Thyroid gland (tissue), 4 donors: Measurements from ENCODE around the gene CERCAM. TPM values are rescaled to one million over a fixed set of nuclear protein-coding genes. Genes with fewer than 3 reads are reported as not detected.

ENCODE experiments used
- DNase-seq, 2 donors: peaks; one replicate each; pipeline ENCODE4 v3.0.0-alpha.2; 2019
- H3K27ac ChIP-seq, 3 donors: fragments of 200-600 bp; sonication (generic); 1 replicate in 2 of 3; 2 replicates in 1 of 3; pipeline ENCODE4 v1.5.1; 2016 to 2019; ENCODE audit warnings: mild to moderate bottlenecking in 1 of 3, moderate library complexity in 1 of 3
- H3K27me3 ChIP-seq: fragments of 200-600 bp; sonication (generic); one replicate; pipeline ENCODE4 v1.5.1; 2019
- H3K36me3 ChIP-seq, 2 donors: fragments of 200-600 bp; sonication (generic); one replicate each; pipeline ENCODE4 v1.5.1; 2016 to 2019
- H3K4me1 ChIP-seq, 2 donors: fragments of 200-600 bp; sonication (generic); one replicate each; pipeline ENCODE4 v1.5.1; 2017 to 2019
- H3K4me3 ChIP-seq, 3 donors: fragments of 200-600 bp; sonication (generic); replicated peaks in 1 of 3; 1 replicate in 2 of 3; 2 replicates in 1 of 3; pipeline ENCODE4 v1.5.1; 2016; ENCODE audit warnings: mild to moderate bottlenecking in 1 of 3
- H3K9me3 ChIP-seq: fragments of 200-600 bp; sonication (generic); one replicate; pipeline ENCODE4 v1.5.1; 2017
- POLR2A ChIP-seq, 2 donors: fragments of 450-650 bp; IDR thresholded peaks; one replicate each; pipeline ENCODE4 v1.6.1; 2017; ENCODE audit warnings: antibody characterized with exemption in 2 of 2, mild to moderate bottlenecking in 2 of 2, moderate library complexity in 1 of 2
- WGBS, 2 donors: methylation state at CpG; one replicate each; pipeline ENCODE4 v1.1.5; 2017; 5-methylcytosine and 5-hydroxymethylcytosine counted together
- intact Hi-C: fragments of 100-400 bp; cut with DNase I; formaldehyde crosslinking; loops from one replicate; pipeline ENCODE4 v1.15.1; 2023
- total RNA-seq, 4 donors: library from RNA; depleted of rRNA; stranded (reverse); fragments of >200 nt; gene quantifications; one replicate each; pipeline ENCODE4 v1.2.3, GENCODE V29; 2016
- TF ChIP-seq, protein P1 (sequence below), 6 experiments: fragments of 200-600 bp in 3 of 6; fragments of 450-650 bp in 3 of 6; sonication (generic) in 3 of 6; IDR thresholded peaks; one replicate each; pipeline ENCODE4 v1.5.1; 2016 to 2019; ENCODE audit warnings: antibody characterized with exemption in 6 of 6, mild to moderate bottlenecking in 2 of 6, inconsistent platforms in 1 of 6, moderate library complexity in 1 of 6

The CERCAM gene
- total RNA-seq, 4 donors from 2014 or later: 22.3 to 35.4 (median 27.2) TPM

DNA sequence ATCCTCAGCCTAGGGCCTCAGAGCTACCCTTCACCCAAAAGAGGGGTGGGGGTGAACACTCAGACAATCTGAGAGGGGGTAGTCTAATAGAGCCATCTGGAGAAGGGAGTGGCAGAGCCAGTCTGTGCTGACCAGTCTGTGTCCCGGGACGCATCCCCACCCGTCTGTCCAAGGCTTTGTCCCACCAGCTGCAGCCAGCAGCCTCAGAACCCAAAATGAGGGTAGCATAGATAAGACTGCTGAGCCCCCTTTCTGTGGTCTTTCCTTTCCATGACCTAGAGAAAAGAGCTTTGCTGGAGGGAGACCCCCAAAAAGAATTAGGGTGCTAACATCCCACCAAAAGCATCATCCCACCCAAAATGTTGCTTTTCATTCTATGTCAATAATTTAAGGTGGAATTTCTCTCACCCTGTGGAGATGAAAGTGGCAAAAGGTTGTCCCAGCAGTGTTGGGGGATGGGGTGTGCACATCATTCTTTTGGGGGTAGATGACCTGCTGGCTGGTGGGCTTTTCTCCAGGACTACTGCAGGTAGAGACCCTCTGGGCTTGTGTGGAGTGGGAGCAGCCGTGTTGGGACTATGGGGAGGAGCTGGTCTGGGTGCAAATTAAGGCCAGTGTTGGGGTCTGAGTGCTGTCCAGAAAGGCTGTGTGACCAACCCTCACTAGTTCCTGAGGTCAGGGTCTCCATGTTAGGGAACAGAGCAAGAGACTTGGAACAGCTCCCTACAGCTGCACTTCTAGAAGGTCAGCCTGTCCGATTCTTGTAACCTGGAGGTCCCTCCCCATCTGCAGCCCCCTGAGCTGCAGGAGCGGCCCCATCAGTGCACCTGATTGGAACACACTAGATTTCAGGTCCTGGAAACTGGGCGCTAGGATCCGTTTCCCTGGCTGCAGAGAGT, 29.6 kb upstream of the CERCAM start:
- no peak overlapping the region for H3K27ac ChIP-seq
- no peaks in the 10 kb centered on the region for H3K27me3 ChIP-seq
- H3K36me3 ChIP-seq: peaks cover 26 to 31% of the 10 kb centered on the region in 2 donors
- intact Hi-C loops: no loop called here
- no peak for DNase-seq
- 89 to 98% methylated on average over 6 to 8 of the region's 8 CpGs for WGBS, 2 donors
- H3K4me1 ChIP-seq: peaks cover 0 to 14% of the 10 kb centered on the region in 2 donors
- TF ChIP-seq, protein P1, sequence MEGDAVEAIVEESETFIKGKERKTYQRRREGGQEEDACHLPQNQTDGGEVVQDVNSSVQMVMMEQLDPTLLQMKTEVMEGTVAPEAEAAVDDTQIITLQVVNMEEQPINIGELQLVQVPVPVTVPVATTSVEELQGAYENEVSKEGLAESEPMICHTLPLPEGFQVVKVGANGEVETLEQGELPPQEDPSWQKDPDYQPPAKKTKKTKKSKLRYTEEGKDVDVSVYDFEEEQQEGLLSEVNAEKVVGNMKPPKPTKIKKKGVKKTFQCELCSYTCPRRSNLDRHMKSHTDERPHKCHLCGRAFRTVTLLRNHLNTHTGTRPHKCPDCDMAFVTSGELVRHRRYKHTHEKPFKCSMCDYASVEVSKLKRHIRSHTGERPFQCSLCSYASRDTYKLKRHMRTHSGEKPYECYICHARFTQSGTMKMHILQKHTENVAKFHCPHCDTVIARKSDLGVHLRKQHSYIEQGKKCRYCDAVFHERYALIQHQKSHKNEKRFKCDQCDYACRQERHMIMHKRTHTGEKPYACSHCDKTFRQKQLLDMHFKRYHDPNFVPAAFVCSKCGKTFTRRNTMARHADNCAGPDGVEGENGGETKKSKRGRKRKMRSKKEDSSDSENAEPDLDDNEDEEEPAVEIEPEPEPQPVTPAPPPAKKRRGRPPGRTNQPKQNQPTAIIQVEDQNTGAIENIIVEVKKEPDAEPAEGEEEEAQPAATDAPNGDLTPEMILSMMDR (IDR thresholded peaks at IDR 0.05): no peak
- no peak for TF ChIP-seq POLR2A (IDR thresholded peaks at IDR 0.05)
- no peaks in the 10 kb centered on the region for H3K9me3 ChIP-seq
- H3K4me3 ChIP-seq: no peak overlapping the region

DNA sequence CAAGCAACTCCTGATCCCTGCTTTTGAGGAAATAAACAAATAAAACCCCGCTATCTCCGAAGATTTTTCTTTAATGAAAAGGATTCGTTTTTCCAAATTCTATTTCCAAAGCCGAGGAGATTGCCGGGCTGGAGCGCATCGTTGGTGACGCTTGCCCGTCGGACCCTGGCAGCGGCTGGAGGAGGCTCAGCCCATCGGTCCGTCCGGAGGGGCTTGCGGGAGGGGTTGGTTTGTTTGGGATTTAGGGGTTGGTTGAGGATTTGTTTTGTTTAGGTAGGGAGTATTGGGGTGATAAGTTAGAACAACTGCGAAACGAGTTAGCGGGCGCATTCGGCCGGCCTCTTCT, 28.7 kb upstream of the CERCAM start:
- H3K27me3 ChIP-seq: no peaks in the 10 kb centered on the region
- no peak overlapping the region for H3K27ac ChIP-seq
- DNase-seq: no peak
- TF ChIP-seq, protein P1 (IDR thresholded peaks at IDR 0.05): no peak
- TF ChIP-seq POLR2A (IDR thresholded peaks at IDR 0.05): no peak
- 84 to 93% methylated on average over 21 of the region's 21 CpGs for WGBS, 2 donors
- H3K36me3 ChIP-seq: peaks cover 25 to 31% of the 10 kb centered on the region in 2 donors
- no peak overlapping the region for H3K4me3 ChIP-seq
- intact Hi-C loops: no loop called here
- H3K4me1 ChIP-seq: peaks cover 0 to 17% of the 10 kb centered on the region in 2 donors
- H3K9me3 ChIP-seq: no peaks in the 10 kb centered on the region

DNA sequence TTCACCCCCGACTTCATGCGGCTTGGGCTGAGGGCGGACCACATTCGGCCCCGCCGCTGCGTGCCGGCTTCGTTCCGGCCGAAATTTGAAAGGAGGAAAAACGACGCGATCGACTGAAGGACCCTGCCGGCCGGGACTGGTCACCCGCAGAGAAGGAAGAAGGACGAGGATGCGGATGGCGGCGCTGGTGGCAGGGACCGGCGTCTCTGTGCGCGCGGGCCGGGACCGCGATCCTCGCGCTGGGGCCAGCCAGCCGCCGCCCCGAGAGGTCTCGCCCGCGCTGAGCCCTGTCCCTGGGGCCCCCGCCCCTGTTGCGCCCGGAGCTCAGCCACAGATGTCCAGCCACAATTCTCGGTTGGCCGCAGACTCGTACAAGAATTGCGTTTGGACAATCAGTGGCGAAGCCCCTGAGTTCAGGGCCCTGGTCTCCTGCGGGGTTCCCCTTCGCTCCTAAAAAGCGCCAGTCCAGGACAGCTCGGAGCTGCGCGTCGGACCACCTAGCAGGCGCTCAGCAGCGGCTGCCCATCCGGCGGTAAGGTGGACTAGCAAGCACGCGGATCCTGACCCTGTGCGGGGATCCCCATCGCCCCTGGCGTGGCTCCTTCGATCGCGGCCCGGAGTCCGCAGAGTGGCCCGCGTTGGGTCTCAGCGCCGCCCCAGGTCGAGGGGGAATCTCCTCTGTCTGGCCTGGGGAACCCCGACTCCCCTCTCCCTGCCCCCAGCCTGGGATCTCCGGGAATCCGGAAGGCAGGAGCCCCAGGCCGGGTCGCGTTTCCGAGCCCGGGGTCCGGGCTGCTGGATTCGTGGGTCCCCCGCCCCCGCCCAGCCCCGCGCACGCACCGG, 28.1 kb upstream of the CERCAM start:
- intact Hi-C loops: no loop called here
- H3K36me3 ChIP-seq: peaks cover 20 to 28% of the 10 kb centered on the region in 2 donors
- no peak for DNase-seq
- H3K4me3 ChIP-seq: no peak overlapping the region
- WGBS, 2 donors: 79 to 88% methylated on average over 45 to 48 of the region's 88 CpGs
- TF ChIP-seq POLR2A (IDR thresholded peaks at IDR 0.05): no peak
- TF ChIP-seq, protein P1 (IDR thresholded peaks at IDR 0.05): no peak
- H3K27me3 ChIP-seq: no peaks in the 10 kb centered on the region
- H3K9me3 ChIP-seq: no peaks in the 10 kb centered on the region
- H3K4me1 ChIP-seq: peaks cover 0 to 22% of the 10 kb centered on the region in 2 donors
- H3K27ac ChIP-seq: no peak overlapping the region

DNA sequence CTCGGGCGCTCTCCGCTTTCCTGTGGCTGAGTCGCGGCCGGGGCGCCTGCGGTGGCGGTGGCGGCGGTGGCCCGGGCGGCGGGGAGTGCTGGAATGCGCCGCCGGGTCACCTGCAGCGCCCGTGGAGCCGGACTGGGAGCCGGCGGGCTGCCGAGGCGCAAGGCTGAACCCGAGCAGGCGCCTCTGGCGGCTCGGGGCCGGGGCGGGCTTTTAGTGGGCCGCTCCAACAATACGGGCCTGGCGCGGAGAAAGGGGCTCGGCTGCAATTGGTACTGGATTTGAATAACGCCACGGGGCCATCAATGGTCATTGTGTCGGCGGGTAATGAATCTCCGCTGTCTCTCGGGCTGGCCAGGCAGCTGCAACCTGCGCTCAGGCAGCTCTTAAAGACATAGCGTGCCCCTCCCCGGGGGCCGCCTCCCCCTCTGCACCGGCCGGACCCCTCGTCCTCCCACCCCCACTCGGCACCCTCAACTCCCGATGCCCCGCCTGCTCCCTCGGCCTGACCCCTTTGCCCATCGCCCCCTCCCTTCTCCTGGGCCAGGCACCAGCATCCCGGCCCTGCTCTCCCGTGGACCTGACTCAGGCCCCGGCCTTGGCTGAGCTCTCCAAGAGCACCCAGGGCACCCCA, 27.4 kb upstream of the CERCAM start:
- no peak for TF ChIP-seq POLR2A (IDR thresholded peaks at IDR 0.05)
- TF ChIP-seq, protein P1 (IDR thresholded peaks at IDR 0.05): no peak
- 44 to 51% methylated on average over 22 to 43 of the region's 56 CpGs for WGBS, 2 donors
- H3K9me3 ChIP-seq: no peaks in the 10 kb centered on the region
- H3K4me3 ChIP-seq: no peak overlapping the region
- no peaks in the 10 kb centered on the region for H3K27me3 ChIP-seq
- intact Hi-C loops: no loop called here
- H3K27ac ChIP-seq: no peak overlapping the region
- DNase-seq: no peak
- H3K4me1 ChIP-seq: peaks cover 0 to 25% of the 10 kb centered on the region in 2 donors
- H3K36me3 ChIP-seq: peaks cover 12 to 21% of the 10 kb centered on the region in 2 donors
